ENCODE measurements around the gene PEF1. TPM values are rescaled to one million over a fixed set of nuclear protein-coding genes. Genes with fewer than 3 reads are reported as not detected.

Gene PEF1
- total RNA-seq, 1 donor from 2014 or later = 76.9 TPM

- DNase-seq (ENCODE audit: low spot score) = no peak
Observed at GRCh38 chr1:31671147-31671546, 26.5 kb upstream of the PEF1 start.

DNA sequence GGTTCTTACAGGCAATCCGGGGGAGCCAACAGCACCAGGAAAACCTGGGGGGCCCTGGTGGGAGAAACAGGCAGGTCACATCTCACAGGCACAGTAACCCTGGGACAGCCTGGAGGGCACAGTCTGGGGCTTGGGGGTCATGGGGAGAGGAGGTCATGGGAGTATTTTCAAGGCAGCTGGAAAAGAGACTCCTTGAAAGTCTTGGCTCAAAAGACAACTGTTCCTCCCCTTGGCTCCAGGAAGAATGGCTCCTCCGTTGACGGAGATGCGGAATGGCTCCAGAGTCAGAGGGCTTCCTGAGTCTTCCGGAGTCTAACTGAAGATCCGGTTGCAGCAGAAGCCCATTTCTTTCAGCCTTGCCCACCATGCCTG lies 25.9 kb upstream of the PEF1 start:
- no peak for DNase-seq (ENCODE audit: low spot score)

GRCh38 chr1:31669786-31670592 lies 25.3 kb upstream of the PEF1 start:
- DNase-seq (ENCODE audit: low spot score) = peak; percentile 93

DNA sequence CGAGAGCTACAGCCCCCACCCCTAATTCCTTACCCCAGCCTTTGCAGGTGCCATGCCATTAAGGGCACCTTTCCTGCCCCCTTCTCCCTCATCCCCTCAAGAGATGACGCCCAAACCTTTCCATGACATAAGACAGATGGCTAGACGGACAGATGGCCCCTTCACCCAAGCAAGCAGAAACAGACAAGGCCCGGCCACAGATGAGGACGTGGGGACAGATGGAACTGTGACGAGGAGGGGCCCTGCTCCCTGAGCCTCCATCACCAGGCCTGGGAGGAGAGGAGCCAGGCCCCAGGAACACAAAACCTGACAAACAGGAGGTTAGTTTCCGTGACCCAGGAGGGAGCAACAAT lies 24.7 kb upstream of the PEF1 start:
- no peak for DNase-seq (ENCODE audit: low spot score)

- no peak for DNase-seq (ENCODE audit: low spot score)
Observed at GRCh38 chr1:31668303-31668883, 23.7 kb upstream of the PEF1 start.

- no peak for DNase-seq (ENCODE audit: low spot score)
Observed at GRCh38 chr1:31667065-31667785, 22.5 kb upstream of the PEF1 start.

DNA sequence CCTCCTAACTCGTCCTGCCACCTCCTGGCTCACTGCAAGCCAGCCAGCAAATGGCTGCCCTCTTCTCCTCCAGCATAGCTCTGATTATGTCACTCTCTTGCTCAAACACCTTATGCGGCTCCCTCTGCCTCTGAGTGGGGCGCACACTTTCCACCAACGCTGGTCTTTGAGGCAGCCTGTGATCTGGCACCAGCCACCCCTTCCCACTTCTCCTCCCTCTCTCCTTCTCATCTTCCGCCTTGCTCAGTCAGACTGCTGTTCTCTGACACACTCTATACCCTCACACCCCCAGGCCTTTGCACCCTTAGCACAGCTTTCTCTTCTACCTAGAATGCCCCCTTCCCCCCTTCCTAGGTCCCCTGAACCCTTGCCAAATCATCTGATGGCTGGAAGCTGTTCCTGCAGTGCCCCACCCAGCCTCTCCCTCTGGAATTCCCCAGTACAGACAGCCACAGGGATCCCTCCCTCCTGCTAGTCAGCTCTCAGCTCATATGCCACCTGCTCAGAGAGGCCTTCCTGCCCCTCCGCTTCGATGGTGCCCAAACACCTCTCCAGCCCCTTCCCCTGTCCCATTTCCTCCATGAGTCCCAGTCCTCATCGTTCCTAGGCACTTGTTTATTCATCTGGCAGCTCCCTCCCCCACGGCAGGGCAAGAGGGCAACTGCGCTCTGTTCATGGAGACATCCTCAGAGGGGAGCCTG lies 21.7 kb upstream of the PEF1 start:
- peak; percentile 74 for DNase-seq (ENCODE audit: low spot score)

DNA sequence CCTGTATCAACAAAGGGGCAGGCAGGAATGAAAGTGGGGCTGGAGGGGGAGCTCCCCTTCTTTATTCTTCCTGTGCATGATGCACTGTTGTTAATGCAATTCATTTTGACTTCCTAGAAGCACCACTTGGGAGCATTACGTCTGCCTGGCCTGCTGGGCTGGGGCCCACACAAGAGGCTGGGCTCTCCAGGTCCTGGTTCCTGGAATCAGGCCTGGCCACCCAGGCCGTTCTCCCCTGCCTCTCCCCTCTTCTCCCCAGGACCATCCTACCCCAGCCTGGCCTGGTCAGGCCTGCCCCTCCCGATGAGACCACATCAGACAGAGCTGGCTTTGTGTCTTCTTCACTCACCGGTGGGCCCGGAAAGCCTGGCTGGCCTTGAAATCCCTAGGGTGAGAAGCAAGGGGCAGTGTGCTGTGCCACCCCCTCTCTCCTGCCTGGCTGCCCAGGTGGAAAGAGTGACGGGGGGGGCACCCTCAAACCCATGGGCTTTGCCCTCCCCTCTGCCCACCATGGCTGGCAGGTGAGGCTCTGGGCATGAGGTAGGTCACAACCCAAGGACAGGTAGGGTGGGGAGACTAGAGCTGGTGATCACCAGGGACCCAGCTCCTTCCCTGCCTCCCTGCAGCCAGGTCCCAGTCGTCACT lies 20.7 kb upstream of the PEF1 start:
- DNase-seq (ENCODE audit: low spot score) = no peak

DNA sequence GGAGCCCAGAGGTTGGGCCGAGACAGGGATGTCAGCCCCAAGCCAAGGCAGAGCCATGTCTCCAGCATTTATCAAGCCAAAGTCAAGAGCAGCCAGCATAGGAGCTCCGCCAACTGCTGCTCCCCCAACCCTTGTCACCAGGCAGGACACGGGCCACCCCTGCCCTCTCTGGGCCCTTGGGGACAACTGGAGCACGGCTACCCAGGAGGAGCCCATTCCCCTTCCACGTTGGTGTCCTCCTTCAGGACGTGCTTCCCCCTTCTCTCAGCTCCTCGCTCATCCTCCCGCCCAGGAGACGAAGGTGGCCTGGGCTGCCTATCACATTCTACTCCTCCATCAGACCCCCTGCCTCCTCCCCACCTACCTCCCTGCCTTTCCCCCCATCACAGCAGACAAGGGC lies 19.9 kb upstream of the PEF1 start:
- no peak for DNase-seq (ENCODE audit: low spot score)

GRCh38 chr1:31663622-31664452 lies 19.2 kb upstream of the PEF1 start:
- DNase-seq (ENCODE audit: low spot score) = no peak

DNA sequence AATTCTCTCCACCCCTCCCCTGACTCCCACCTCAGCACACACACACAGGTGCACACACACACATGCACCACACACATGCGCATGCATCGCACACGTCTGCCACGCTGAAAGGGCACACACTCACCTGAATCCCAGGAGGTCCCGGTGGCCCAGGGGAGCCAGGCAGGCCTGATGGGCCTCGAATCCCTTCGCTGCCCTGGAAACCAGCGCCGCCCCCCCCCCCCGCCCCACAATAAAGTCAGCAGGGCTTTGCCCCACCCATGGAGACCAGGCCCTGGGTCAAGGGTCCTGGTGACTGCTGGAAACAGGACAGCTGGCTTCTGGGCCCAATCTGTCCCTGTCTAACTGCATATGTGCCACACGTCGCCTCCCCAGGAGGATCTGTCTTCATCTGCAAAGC lies 17.8 kb upstream of the PEF1 start:
- DNase-seq (ENCODE audit: low spot score) = no peak

- DNase-seq (ENCODE audit: low spot score) = no peak
Observed at GRCh38 chr1:31661856-31662255, 17.2 kb upstream of the PEF1 start.

DNA sequence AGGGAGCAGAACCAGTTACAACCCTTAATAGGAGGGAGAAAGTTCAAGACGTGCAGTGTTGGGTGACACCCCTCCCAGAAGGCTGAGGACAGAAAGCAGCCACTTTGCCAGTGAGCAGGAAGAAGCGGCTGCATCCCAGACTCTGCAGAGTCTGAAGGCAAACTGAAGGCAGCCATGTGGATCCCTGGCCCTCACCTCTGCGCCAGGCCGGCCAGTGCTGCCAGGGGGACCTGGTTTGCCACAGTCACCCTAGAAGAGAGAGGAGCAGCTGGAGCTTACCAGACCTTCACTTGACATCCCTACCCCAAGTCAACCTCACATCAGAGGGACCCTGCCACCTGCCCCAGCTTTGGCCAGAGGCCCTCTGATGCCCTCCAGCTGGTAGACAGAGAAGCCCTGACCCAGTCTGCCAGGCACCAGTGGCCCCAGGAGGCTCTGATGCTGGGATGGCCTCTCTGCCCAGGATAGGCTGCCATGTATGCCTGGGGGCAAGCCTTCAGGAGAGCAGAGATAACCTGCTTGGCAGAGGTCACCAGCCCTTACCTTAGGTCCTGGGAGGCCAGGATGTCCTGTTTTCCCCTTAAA lies 16.3 kb upstream of the PEF1 start:
- no peak for DNase-seq (ENCODE audit: low spot score)

DNA sequence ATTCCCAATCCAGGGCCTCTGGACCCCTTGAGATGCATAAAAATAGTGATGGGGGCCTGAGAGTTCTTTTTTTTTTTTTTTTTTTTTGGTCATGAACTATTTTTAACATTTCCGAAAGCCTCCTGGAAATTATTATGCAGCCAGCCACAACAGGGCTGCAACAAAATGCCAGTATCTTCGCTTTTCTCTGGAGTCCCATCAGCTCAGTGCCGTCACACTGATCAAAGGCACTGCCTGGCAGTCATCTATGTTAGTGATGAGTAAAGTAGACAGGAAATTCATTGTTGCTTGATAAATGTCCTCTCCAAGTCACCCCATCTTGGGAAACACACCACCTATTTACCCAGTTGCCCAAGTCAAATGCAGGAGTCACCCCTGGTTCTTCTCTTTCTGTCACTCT lies 15.2 kb upstream of the PEF1 start:
- no peak for DNase-seq (ENCODE audit: low spot score)

DNA sequence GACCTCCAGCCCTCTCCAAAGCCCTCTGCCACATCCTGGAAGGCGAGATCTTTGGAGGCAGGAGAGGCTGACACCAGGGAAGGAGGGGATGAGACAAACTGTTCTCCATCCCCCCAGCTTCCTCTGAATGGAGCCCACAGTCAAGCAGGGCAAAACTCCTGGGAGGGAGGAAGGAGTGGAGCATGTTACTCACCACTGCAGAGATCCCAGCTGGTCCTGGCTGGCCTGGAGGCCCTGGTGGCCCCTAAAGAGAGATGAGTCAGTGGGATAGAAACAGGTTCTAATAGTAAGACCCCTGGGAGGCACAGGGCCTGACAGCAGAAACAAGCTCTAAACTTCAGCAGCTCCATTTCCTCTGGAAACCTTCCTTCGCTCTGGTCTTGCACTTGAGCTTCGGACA lies 14.0 kb upstream of the PEF1 start:
- DNase-seq (ENCODE audit: low spot score) = no peak

DNA sequence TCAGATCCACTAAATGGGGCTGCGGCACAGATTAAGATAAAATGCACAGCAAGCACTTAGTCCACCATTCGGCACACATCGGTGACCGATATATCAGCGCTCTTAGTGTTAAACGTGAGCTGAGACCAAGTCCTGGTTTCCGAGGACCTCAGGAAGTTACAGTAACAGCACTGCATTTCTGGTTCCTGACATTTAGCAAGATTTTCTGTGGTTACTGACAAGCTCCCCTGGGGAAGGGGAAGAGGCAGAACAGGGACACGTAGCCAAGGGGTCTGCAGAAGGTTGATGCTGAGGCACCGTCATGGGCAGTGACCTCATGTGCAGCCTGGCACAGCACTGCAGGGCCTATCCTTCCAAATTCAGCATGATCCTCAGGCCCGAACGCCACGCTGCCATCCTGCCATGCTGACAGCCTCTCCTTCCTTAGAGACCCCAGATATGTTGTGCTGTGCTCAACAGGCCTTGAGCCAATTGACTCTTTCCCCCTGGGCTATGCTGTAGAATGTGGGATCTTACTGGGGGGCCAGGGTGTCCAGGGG lies 13.4 kb upstream of the PEF1 start:
- DNase-seq (ENCODE audit: low spot score) = no peak

- DNase-seq (ENCODE audit: low spot score) = no peak
Observed at GRCh38 chr1:31657020-31657804, 12.5 kb upstream of the PEF1 start.

DNA sequence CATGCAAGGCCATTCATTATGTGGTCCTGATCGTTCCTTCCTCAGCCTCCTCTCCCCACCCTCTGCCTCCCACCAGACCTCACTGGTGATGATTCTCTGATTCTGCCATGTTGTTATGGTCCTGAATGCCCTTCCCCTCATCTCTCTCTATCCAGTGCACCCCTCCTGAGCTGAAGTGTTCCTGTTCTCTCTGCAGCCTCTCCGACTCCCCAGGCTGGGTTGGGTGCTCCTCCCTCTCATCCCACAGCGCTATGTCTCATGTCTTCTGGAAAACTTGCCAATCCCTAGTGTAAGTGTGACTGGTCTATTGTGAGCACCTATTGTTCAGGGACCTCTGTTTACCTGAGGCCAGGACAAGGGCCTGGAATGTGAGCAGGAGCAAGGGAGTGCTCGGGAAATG lies 11.1 kb upstream of the PEF1 start:
- DNase-seq (ENCODE audit: low spot score) = no peak

- no peak for DNase-seq (ENCODE audit: low spot score)
Observed at GRCh38 chr1:31655104-31655503, 10.4 kb upstream of the PEF1 start.

GRCh38 chr1:31654474-31654776 lies 9.7 kb upstream of the PEF1 start:
- DNase-seq (ENCODE audit: low spot score) = no peak
